Endodermal cell (in vitro differentiated cells): ENCODE data around the gene LSM7. TPM values are rescaled to one million over a fixed set of nuclear protein-coding genes. Genes with fewer than 3 reads are reported as not detected.

Source experiments
- DNase-seq: peaks from one replicate; pipeline ENCODE4 v3.0.0-alpha.2; 2017
- H3K27ac ChIP-seq: 2 replicates; pipeline ENCODE4 v1.5.1; 2013; ENCODE audit warnings: mild to moderate bottlenecking, low read depth, low read length, moderate library complexity
- H3K27me3 ChIP-seq: 2 replicates; pipeline ENCODE4 v1.6.1; 2013; ENCODE audit warnings: mild to moderate bottlenecking, low read length, moderate library complexity; ENCODE audit not compliant: insufficient read depth, control insufficient read depth, poor library complexity, severe bottlenecking
- H3K36me3 ChIP-seq: 2 replicates; pipeline ENCODE4 v1.7.0; 2013; ENCODE audit warnings: mild to moderate bottlenecking, low read length, moderate library complexity; ENCODE audit not compliant: control insufficient read depth, insufficient read depth
- H3K4me1 ChIP-seq: one replicate; pipeline ENCODE4 v1.7.0; 2013; ENCODE audit warnings: low read length; ENCODE audit not compliant: control insufficient read depth, insufficient read depth
- H3K4me3 ChIP-seq: 2 replicates; pipeline ENCODE4 v1.5.1; 2013; ENCODE audit warnings: mild to moderate bottlenecking, low read length, moderate library complexity
- H3K9ac ChIP-seq: 2 replicates; pipeline ENCODE4 v1.6.1; 2013; ENCODE audit warnings: mild to moderate bottlenecking, low read length, moderate library complexity; ENCODE audit not compliant: poor library complexity, severe bottlenecking; ENCODE audit errors: extremely low read depth
- H3K9me3 ChIP-seq: 2 replicates; pipeline ENCODE4 v1.6.1; 2013; ENCODE audit warnings: mild to moderate bottlenecking, low read length, moderate library complexity; ENCODE audit not compliant: control insufficient read depth
- H3K27ac Mint-ChIP-seq: 2 replicates; pipeline ENCODE4 v1.8.0; 2020; ENCODE audit warnings: mixed read lengths
- H3K27me3 Mint-ChIP-seq: 2 replicates; pipeline ENCODE4 v1.8.0; 2021; ENCODE audit warnings: mild to moderate bottlenecking, mixed read lengths; ENCODE audit not compliant: insufficient read depth
- H3K36me3 Mint-ChIP-seq: 2 replicates; pipeline ENCODE4 v1.8.0; 2020; ENCODE audit warnings: low read depth, mixed read lengths
- H3K4me1 Mint-ChIP-seq: 2 replicates; pipeline ENCODE4 v1.8.0; 2020; ENCODE audit warnings: mixed read lengths
- H3K4me3 Mint-ChIP-seq: 2 replicates; pipeline ENCODE4 v1.8.0; 2020; ENCODE audit warnings: mild to moderate bottlenecking, moderate library complexity, mixed read lengths
- H3K9me3 Mint-ChIP-seq: 2 replicates; pipeline ENCODE4 v1.8.0; 2020; ENCODE audit warnings: mild to moderate bottlenecking, mixed read lengths
- CTCF ChIP-seq: fragments of 200-600 bp; sonication (generic); conservative IDR thresholded peaks from 2 replicates; pipeline ENCODE4 v1.5.0; 2021; ENCODE audit warnings: antibody characterized with exemption, mild to moderate bottlenecking
- WGBS, 2 experiments: methylation state at CpG; one replicate each; pipeline versions ENCODE4 v1.1.5 to v1.1.7; 2013; ENCODE audit warnings: missing lambda C conversion rate in 2 of 2, mixed read lengths in 1 of 2; ENCODE audit not compliant: insufficient coverage in 1 of 2, insufficient read length in 1 of 2; 5-methylcytosine and 5-hydroxymethylcytosine counted together
- total RNA-seq, 2 donors: library from RNA; stranded (reverse); fragmentation: NEBNext Ultra II Directional in 1 of 2; extraction: Animal tissue kit (Norgen Biotek cat#: 25700) in 1 of 2; gene quantifications; 2 replicates in 1 of 2; 3 replicates in 1 of 2; pipeline ENCODE4 v1.2.1, GENCODE V29; 2021

Gene LSM7
- total RNA-seq, 2 donors from 2014 or later = 141 to 149 TPM

DNA sequence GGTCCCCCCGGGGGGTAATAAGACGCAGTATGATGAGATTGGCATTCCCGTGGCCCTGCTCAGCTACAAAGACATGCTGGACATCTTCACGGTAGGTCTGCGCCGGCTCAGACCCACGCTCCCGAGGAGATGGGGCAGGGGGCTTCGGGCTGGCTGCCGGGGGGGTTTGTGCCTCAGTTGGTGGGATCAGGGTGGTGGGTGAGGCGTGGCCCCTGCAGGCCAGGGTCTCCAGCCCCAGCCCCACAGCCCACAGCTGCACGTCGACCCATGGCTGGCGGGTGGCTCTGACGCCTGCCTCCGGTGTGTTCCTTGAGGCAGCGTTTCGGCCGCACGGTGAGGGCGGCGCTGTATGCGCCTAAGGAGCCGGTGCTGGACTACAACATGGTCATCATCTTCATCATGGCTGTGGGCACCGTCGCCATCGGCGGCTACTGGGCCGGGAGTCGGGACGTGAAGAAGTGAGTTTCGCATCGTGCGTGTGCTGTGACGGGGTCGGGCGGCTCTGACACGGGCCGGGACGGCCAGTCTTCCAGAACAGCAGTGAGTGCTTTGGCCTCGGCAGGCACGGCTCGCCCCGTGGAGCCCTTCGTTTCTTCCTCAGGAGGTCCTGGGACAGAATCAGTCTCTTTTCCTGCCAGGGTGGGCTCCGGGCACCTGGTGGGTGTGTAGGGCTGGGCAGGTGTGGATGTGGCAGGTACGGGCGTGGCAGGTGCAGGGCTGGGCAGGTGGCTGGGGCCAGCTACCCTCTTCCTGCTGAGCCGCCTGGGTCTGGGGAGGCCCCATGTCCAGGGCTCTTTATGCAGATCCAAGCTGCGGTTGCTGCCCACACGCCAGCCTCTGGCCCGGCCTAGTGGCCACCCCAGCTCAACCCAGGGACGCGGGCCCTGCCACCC, 10.6 kb upstream of the LSM7 start:
- Mint-ChIP-seq H3K27me3 (no peaks in the 10 kb centered on the region), H3K27ac (no peak overlapping the region), H3K9me3 (peaks cover 8% of the 10 kb centered on the region), H3K4me3 (no peak overlapping the region), H3K36me3 (peaks cover 23% of the 10 kb centered on the region), H3K4me1 (no peaks in the 10 kb centered on the region)
- H3K36me3 ChIP-seq = peaks cover 22% of the 10 kb centered on the region
- no peak overlapping the region for H3K9ac ChIP-seq
- DNase-seq = no peak
- no peak for TF ChIP-seq CTCF
- no peaks in the 10 kb centered on the region for H3K9me3 ChIP-seq
- H3K27ac ChIP-seq = no peak overlapping the region
- H3K4me3 ChIP-seq = no peak overlapping the region
- H3K4me1 ChIP-seq = no peaks in the 10 kb centered on the region
- WGBS, 2 experiments = 95 to 96% methylated on average over 37 to 54 of the region's 54 CpGs
- no peaks in the 10 kb centered on the region for H3K27me3 ChIP-seq

DNA sequence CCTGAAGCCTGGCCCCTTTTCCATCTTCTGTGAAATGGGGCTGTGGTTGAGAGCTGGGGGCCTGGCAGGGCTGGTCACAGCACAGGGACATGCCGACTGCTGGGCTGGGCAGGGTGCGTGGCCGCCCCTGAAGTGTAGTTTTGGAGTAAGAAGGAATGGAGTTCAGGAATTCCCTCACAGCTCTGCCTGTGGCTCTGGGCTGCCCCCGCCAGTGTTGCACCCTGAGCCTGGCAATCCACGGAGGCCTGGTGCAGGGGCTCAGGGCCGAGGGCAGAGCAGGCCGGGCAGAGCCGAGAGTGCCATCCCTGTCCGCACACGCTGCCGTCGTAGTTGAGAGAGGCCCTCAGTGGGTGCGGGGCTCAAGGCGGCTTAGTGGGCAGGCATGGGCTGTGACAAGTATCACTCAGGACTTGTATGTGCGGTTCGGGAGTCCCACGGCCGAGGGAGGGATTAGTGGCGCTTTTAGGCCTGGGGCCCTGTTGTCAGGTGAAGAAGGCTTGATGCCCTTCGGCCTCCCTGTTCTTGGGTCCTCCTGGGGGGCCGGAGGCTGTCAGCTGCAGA, 9.7 kb upstream of the LSM7 start:
- no peak overlapping the region for H3K4me3 Mint-ChIP-seq
- no peak for TF ChIP-seq CTCF
- 95 to 98% methylated on average over 18 to 21 of the region's 21 CpGs for whole genome bisulfite sequencing, 2 experiments

DNA sequence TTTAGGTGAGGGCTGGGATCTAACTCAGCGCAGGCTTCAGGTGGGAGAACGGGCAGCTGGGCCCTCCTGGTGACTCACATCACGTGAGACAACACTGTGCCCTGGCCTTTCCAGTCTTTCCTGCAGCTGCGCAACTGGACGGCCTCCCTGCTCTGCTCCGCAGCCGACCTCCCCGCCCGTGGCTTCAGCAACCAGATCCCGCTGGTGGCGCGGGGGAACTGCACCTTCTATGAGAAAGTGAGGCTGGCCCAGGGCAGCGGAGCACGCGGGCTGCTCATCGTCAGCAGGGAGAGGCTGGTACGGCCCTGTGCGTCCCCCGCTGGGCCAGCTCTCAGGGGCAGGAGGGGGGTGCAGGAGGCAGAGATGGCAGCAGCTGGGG, 8.9 kb upstream of the LSM7 start:
- Histone ChIP-seq H3K9me3 (no peaks in the 10 kb centered on the region), H3K4me3 (no peak overlapping the region), H3K36me3 (peaks cover 22% of the 10 kb centered on the region), H3K4me1 (no peaks in the 10 kb centered on the region), H3K27me3 (no peaks in the 10 kb centered on the region), H3K27ac (peak overlapping the region; percentile 89), H3K9ac (no peak overlapping the region)
- DNase-seq = peak; percentile 86
- Mint-ChIP-seq H3K9me3 (peaks cover 8% of the 10 kb centered on the region), H3K36me3 (peaks cover 23% of the 10 kb centered on the region), H3K27ac (no peak overlapping the region), H3K4me1 (no peaks in the 10 kb centered on the region), H3K4me3 (no peak overlapping the region), H3K27me3 (no peaks in the 10 kb centered on the region)
- 63 to 78% methylated on average over 10 to 19 of the region's 19 CpGs for WGBS, 2 experiments
- TF ChIP-seq CTCF = peak; percentile 64

More for the DNA sequence above, 9.7 kb upstream of the LSM7 start:
- H3K27me3 Mint-ChIP-seq = no peaks in the 10 kb centered on the region
- Histone ChIP-seq H3K27me3 (no peaks in the 10 kb centered on the region), H3K4me1 (no peaks in the 10 kb centered on the region), H3K4me3 (no peak overlapping the region), H3K36me3 (peaks cover 22% of the 10 kb centered on the region), H3K27ac (peak overlapping the region; percentile 89), H3K9ac (no peak overlapping the region), H3K9me3 (no peaks in the 10 kb centered on the region)
- H3K27ac Mint-ChIP-seq = no peak overlapping the region
- no peak for DNase-seq
- H3K4me1 Mint-ChIP-seq = no peaks in the 10 kb centered on the region
- H3K9me3 Mint-ChIP-seq = peaks cover 8% of the 10 kb centered on the region
- peaks cover 23% of the 10 kb centered on the region for H3K36me3 Mint-ChIP-seq
